GM23338 (cell line): Measurements from ENCODE around the gene UVSSA. TPM values are rescaled to one million over a fixed set of nuclear protein-coding genes. Genes with fewer than 3 reads are reported as not detected.

Experiments
- ATAC-seq: fragments of 200-7000 bp; cut with Tn5 transposase; 3 replicates; pipeline ENCODE4 v1.9.1; 2020
- DNase-seq: peaks from one replicate; pipeline ENCODE4 v3.0.0-alpha.2; 2015; ENCODE audit warnings: low spot score
- H2AFZ ChIP-seq: fragments of 200-600 bp; sonication (generic); 2 replicates; pipeline ENCODE4 v1.8.0; 2016; ENCODE audit warnings: antibody characterized with exemption, mild to moderate bottlenecking, moderate library complexity
- H3F3A ChIP-seq: fragments of 200-600 bp; sonication (generic); replicated peaks from 2 replicates; pipeline ENCODE4 v1.8.0; 2017; ENCODE audit warnings: antibody characterized with exemption, mixed run types, low read depth
- H3K27ac ChIP-seq: fragments of 200-600 bp; sonication (generic); 2 replicates; pipeline ENCODE4 v1.6.1; 2016; ENCODE audit warnings: low read depth
- H3K27me3 ChIP-seq: fragments of 200-600 bp; sonication (generic); 2 replicates; pipeline ENCODE4 v1.8.0; 2016; ENCODE audit warnings: mild to moderate bottlenecking, mixed run types, moderate library complexity; ENCODE audit not compliant: insufficient read depth
- H3K36me3 ChIP-seq: fragments of 200-600 bp; sonication (generic); 2 replicates; pipeline ENCODE4 v1.8.0; 2016; ENCODE audit warnings: mild to moderate bottlenecking; ENCODE audit not compliant: insufficient read depth
- H3K4me1 ChIP-seq: fragments of 200-600 bp; sonication (generic); 2 replicates; pipeline ENCODE4 v1.8.0; 2016; ENCODE audit warnings: mild to moderate bottlenecking, moderate library complexity; ENCODE audit not compliant: insufficient read depth
- H3K4me2 ChIP-seq: fragments of 200-600 bp; sonication (generic); 2 replicates; pipeline ENCODE4 v1.7.1; 2017; ENCODE audit warnings: mixed run types
- H3K4me3 ChIP-seq: fragments of 200-600 bp; sonication (generic); 2 replicates; pipeline ENCODE4 v1.6.1; 2016; ENCODE audit warnings: mixed run types
- H3K79me2 ChIP-seq: fragments of 200-600 bp; sonication (generic); replicated peaks from 2 replicates; pipeline ENCODE4 v1.8.0; 2017; ENCODE audit warnings: mild to moderate bottlenecking; ENCODE audit not compliant: insufficient read depth
- H3K9me2 ChIP-seq: fragments of 200-600 bp; sonication (generic); 2 replicates; pipeline ENCODE4 v1.8.0; 2017; ENCODE audit not compliant: insufficient read depth
- H4K20me1 ChIP-seq: fragments of 200-600 bp; sonication (generic); replicated peaks from 2 replicates; pipeline ENCODE4 v1.8.0; 2017; ENCODE audit warnings: mild to moderate bottlenecking; ENCODE audit not compliant: insufficient read depth
- H3K27ac Mint-ChIP-seq: 2 replicates; pipeline ENCODE4 v1.8.0; 2020; ENCODE audit warnings: inconsistent platforms, mild to moderate bottlenecking, moderate library complexity, mixed read lengths
- H3K27me3 Mint-ChIP-seq: 3 replicates; pipeline ENCODE4 v1.8.0; 2022; ENCODE audit warnings: low read depth, mild to moderate bottlenecking, moderate library complexity, mixed read lengths, inconsistent platforms; ENCODE audit not compliant: insufficient read depth, poor library complexity
- H3K36me3 Mint-ChIP-seq: 3 replicates; pipeline ENCODE4 v1.8.0; 2021; ENCODE audit warnings: low read depth, mild to moderate bottlenecking, inconsistent platforms, moderate library complexity, mixed read lengths
- H3K4me1 Mint-ChIP-seq: 3 replicates; pipeline ENCODE4 v1.8.0; 2020; ENCODE audit warnings: mild to moderate bottlenecking, inconsistent platforms, mixed read lengths
- H3K4me3 Mint-ChIP-seq: 3 replicates; pipeline ENCODE4 v1.8.0; 2021; ENCODE audit warnings: moderate library complexity, mild to moderate bottlenecking, inconsistent platforms, mixed read lengths
- H3K9me3 Mint-ChIP-seq: 3 replicates; pipeline ENCODE4 v1.8.0; 2020; ENCODE audit warnings: moderate library complexity, mild to moderate bottlenecking, inconsistent platforms, mixed read lengths
- CREB1 ChIP-seq: fragments of 250-450 bp; sonication (Bioruptor Pico); IDR thresholded peaks from 2 replicates; pipeline ENCODE4 v1.5.0; 2020; ENCODE audit warnings: low read depth, mild to moderate bottlenecking, moderate library complexity
- ETS1 ChIP-seq: IDR thresholded peaks from 2 replicates; pipeline ENCODE4 v1.6.1; 2016; ENCODE audit warnings: antibody characterized with exemption
- EZH2 ChIP-seq: fragments of 200-600 bp; sonication (generic); IDR thresholded peaks from one replicate; pipeline ENCODE4 v1.8.0; 2017; ENCODE audit warnings: antibody characterized with exemption, mild to moderate bottlenecking, low read depth; ENCODE audit not compliant: unreplicated experiment
- EZH2phosphoT487 ChIP-seq: fragments of 200-600 bp; sonication (generic); IDR thresholded peaks from one replicate; pipeline ENCODE4 v1.8.1; 2018; ENCODE audit warnings: antibody characterized with exemption; ENCODE audit not compliant: unreplicated experiment
- NANOG ChIP-seq: IDR thresholded peaks from 2 replicates; pipeline ENCODE4 v1.6.1; 2016; ENCODE audit warnings: antibody characterized with exemption, borderline replicate concordance
- POLR2AphosphoS5 ChIP-seq: IDR thresholded peaks from 2 replicates; pipeline ENCODE4 v1.6.1; 2016; ENCODE audit warnings: antibody characterized with exemption, low read depth
- STAT1 ChIP-seq: IDR thresholded peaks from one replicate; pipeline ENCODE4 v1.6.1; 2016; ENCODE audit warnings: antibody characterized with exemption; ENCODE audit not compliant: unreplicated experiment
- ZNF114 ChIP-seq: fragments of 250-450 bp; sonication (Bioruptor Pico); IDR thresholded peaks from 2 replicates; pipeline ENCODE4 v1.5.0; 2020; ENCODE audit warnings: mild to moderate bottlenecking, moderate library complexity
- ZNF331 ChIP-seq: fragments of 250-450 bp; sonication (Bioruptor Pico); IDR thresholded peaks from 2 replicates; pipeline ENCODE4 v1.5.0; 2020; ENCODE audit warnings: low read depth, mild to moderate bottlenecking, moderate library complexity
- ZNF462 ChIP-seq: fragments of 250-450 bp; sonication (Bioruptor Pico); IDR thresholded peaks from 2 replicates; pipeline ENCODE4 v1.5.0; 2020; ENCODE audit warnings: mild to moderate bottlenecking, moderate library complexity
- polyA plus RNA-seq: library from polyadenylated mRNA; unstranded; fragments of >200 nt; fragmentation: Nextera tagmentation; extraction: Ambion mirVana; gene quantifications from 2 replicates; pipeline ENCODE4 v1.2.1, GENCODE V29; 2016
- total RNA-seq: library from RNA; depleted of rRNA; stranded (reverse); fragments of >200 nt; shearing (Covaris generic); gene quantifications from 2 replicates; pipeline ENCODE4 v1.2.3, GENCODE V29; 2014

Gene UVSSA
- total and polyA plus RNA-seq, 2 experiments from 2014 or later, result 6.5 to 27.7 TPM

DNA sequence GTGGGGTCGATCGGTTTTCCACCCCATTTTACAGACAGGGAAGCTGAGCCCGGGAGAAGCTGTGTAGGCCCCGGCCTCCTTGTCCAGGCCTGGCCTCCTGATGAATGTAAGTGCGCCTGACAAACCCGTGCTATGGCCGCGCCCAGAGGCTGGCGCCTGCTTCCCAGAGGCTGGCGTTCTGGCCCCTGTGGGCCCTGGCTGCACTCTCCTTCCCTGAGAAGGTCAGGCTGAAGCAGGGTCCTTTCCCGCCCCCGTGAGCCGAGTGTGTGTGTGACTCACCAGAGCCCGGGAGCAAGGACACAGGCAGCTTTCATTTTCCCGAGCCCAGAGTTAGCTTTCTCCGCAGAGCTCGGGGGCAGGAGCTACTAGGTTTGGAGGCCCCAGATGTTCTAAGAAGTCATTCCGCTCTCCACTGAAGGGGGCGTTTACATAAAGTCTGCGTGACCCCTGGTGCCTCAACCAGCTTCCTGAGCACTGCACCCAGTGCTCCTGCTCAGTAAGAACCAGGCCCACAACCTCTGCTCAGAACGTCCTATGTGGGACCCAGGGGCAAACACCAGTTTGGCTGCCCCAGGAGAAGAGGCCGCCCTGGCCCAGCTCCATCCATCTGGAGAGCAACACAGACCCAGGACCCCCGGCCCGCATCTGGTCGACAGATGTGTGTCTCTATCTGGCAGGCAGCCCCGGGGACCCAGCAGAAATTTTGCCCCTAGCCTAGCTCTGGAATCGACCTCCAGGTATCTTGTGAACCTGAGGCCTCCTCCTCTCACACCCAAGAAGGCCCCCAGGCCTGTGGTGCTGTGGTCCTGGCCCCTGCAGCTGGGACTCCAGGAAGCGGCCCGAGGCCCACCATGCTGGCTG is 13.6 kb downstream of the UVSSA start (continued):
- TF ChIP-seq ZNF462 (CRISPR knock-in tag), result no peak
- TF ChIP-seq STAT1, result no peak
- TF ChIP-seq ETS1, result no peak
- TF ChIP-seq ZNF114 (CRISPR knock-in tag), result no peak
- no peak for TF ChIP-seq POLR2AphosphoS5
- TF ChIP-seq CREB1 (CRISPR knock-in tag), result no peak
- no peak for TF ChIP-seq EZH2phosphoT487

DNA sequence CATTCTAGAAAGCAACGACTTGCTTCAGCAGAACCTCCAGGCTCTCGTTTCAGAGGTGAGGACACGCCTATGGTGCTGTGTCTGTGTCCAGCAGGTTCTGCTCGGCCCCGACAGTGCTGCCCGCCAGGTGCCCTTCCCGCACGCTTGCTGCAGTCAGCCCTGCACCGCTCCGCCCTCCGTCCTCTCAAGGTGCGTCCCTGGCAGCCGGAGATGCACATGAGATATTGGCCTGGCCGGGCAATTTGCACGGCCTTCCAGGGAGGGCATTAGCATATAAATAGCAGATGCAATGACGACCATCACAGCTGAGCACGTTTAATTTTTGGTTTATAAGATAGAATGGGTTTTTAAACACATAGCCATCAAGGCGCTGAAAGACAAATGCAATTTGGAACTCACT is 14.4 kb downstream of the UVSSA start:
- H3K4me3 Mint-ChIP-seq, result no peak overlapping the region
- no peak overlapping the region for H3K4me3 ChIP-seq
- H3K27me3 ChIP-seq, result no peaks in the 10 kb centered on the region
- H3K4me1 Mint-ChIP-seq, result peaks cover 3% of the 10 kb centered on the region; the same call in 2 of the 3 replicates
- H2AFZ ChIP-seq, result no peak overlapping the region
- no peak for ATAC-seq
- no peaks in the 10 kb centered on the region for H3K36me3 ChIP-seq
- no peaks in the 10 kb centered on the region for H4K20me1 ChIP-seq
- no peaks in the 10 kb centered on the region; the same call in 2 of the 3 replicates for H3K9me3 Mint-ChIP-seq
- H3F3A ChIP-seq, result no peaks in the 10 kb centered on the region
- no peaks in the 10 kb centered on the region for H3K79me2 ChIP-seq
- DNase-seq, result no peak
- no peaks in the 10 kb centered on the region for H3K4me1 ChIP-seq
- H3K9me2 ChIP-seq, result no peaks in the 10 kb centered on the region
- H3K27me3 Mint-ChIP-seq, result no peaks in the 10 kb centered on the region
- H3K4me2 ChIP-seq, result no peak overlapping the region
- no peak overlapping the region for H3K27ac Mint-ChIP-seq
- peaks cover 7% of the 10 kb centered on the region; the same call in 2 of the 3 replicates for H3K36me3 Mint-ChIP-seq
- no peak overlapping the region for H3K27ac ChIP-seq
- no peak for TF ChIP-seq EZH2
- TF ChIP-seq EZH2phosphoT487, result no peak
- no peak for TF ChIP-seq POLR2AphosphoS5
- TF ChIP-seq ZNF331 (CRISPR knock-in tag), result no peak
- TF ChIP-seq NANOG, result no peak
